ENCODE results near the gene MAP3K20.
"Not testable (repeated sequence)": the region's sequence is repeated elsewhere in the genome, so short reads cannot be mapped to it uniquely, and the experiment has no call there.

The MAP3K20 gene

DNA sequence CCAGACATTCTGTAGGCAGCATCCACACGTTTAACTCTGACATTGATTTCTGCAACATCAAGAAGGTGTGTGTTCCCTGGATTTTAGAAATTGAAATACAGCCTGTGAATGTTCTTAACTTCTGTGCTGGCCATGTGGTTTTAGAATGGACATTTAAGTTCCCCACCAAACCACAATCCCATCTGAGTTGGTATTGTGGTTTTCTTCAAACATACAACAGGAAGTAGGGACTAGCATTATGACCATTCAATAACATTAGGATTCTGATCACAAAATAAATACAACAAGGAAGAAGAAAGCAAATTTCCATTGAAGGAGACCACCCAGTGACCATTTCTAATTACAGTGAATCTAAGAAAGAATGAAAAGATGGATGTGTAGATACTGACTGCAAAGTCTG lies 51.2 kb downstream of the MAP3K20 start:
- DNase-seq (ENCODE audit: low read depth in 2 of 2): no peak

DNA sequence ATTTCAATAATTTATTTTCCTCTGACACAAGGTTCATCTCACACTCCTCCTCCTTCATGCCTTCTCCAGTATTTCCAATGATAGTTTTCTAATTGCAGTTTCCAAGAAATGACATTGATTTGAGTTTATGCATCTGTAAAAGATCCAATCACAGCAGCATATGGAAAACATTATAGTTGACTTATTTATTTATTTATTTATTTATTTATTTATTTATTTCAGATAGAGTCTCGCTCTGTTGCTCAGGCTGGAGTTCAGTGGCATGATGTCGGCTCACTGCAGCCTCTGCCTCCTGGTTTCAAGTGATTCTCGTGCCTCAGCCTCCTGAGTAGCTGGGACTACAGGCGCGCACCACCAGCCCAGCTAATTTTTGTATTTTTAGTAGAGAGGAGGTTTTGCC lies 52.5 kb downstream of the MAP3K20 start:
- DNase-seq (ENCODE audit: low read depth in 2 of 2): not testable (repeated sequence)

DNA sequence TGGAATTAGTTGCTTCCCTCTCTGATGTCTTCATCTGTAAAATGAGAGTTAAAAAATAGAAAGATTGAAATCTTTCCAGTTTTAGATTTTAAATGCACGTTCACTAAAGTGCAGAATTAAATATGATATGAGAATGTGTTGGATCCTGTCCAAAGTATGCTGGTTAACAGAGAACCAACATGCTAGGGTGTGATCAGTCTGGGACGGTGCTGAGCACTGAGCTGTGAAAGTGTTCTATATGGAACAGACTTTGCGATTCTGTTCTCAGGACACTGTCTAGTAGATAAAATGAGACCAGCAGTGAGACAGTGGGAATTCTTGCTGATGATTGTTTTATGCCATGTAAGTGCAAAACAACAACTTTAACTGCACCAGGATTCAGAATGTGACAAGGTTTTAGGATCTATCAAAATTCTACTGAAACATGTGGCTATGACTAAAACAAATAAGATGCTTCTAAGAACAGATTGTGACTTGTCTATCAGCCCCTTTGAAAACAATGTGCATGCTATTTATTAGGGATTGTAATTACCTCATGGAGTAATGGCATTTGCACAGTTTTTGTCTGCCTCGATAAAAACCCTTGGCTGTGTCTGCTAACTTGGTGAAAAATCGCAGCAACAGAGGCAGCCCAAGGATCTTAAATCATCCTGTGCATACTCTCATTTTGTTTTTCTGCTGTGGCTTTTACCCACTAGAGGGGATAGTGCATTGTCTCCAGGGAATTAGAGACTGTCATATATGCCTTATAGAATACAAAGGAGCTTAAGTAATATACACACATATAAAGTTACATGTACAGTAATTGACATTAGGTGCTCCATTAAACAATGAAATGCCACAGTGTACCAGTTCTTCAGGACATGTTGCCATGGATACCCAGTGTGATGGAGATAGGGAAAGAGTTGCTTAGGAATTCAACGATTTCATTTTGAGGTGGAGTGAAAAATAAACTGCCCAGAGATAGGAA lies 55.1 kb downstream of the MAP3K20 start:
- DNase-seq (ENCODE audit: low read depth in 2 of 2): no peak

DNA sequence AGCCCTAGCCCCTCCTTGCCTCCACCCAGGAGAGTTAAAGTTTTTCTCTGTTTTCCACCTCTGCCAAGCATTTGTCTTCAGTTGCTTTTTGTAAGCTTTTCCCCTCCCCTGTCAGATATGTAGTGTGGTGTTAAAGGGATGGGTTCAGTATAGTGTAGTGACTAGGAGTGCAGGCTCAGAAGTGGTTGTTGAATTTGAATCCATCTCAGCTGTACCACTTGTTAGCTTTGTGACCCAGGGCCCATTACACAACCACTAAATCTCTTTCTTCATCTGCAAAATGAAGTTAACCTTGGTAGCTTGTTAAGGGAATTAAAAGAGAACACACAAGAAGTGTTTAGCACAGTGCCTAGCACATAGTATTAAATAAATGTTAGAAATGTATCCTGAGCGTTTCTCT lies 56.9 kb downstream of the MAP3K20 start:
- no peak for DNase-seq (ENCODE audit: low read depth in 2 of 2)

DNA sequence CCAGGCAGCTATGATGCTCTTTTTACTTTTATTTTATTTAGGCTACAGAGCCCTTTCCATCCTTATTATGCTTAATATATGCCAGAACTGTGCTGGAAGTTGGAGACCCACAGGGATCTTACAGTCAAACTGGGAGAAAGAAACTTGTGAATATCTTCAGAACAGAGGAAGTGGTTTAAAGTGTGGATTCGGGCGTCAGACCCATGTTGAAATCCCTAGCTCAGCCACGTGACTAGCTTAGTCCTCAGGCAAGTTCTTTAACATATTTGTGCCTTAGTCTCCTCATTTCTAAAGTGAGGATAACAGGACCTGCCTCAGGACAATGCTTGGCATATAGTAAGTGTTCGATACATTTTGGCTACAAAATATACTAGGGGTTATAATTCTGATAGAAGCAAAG lies 59.1 kb downstream of the MAP3K20 start:
- no peak for DNase-seq (ENCODE audit: low read depth in 2 of 2)

DNA sequence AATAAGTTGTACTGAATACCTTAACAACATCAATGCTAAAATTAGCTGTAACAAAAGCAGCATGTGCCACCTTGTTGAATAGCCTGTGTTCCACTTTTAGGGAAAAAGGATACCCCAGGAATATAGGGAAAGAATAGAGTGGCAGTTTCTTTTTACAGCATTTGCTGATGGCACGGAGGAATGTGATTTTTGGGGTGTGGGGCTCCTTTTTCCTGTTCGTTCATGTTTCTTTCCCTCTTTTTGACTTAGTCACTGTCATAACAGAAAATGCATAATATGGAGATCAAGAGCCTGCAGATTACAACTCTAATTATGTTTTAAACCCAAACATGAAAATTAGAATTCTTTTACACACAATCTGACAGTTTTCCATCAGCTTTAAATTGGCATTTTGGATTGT lies 60.4 kb downstream of the MAP3K20 start:
- DNase-seq (ENCODE audit: low read depth in 2 of 2): no peak

DNA sequence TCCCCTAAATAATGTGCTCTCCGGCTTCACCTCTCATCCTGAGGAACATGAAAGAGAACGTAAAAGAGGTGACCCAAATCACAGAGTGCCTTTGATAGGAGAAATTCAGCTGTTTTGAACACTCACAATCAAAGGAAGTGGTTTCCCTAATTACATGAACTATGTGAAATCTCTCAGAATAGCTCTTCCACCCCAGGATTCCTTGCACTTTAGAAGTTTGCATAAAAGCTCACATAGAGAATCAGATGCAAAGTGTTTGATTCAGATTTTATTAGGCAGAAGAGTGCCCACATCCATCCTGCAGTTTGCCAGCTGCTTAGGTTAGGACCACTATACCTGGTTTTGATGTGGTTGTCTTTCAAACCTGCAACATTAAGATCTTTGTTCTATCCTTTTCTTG lies 61.0 kb downstream of the MAP3K20 start:
- no peak for DNase-seq (ENCODE audit: low read depth in 2 of 2)

DNA sequence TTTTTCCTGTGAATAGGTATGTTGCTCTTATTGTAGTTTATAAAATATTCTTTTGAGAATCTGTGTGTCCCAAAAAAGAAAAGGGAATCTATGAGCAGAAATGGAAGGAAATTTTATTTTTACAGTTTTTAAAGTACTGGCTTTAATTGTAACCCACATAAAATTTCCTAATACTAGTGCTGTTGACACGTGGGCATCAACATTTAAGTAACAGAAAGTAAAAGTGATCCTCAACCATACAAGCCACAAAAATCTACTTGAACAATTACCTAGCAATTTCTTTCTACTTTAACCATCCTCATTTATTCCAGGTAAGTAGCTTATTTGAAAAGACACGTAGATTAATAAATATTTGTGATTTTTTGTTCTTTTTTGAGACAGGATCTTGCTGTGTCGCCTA lies 62.0 kb downstream of the MAP3K20 start:
- no peak for DNase-seq (ENCODE audit: low read depth in 2 of 2)

DNA sequence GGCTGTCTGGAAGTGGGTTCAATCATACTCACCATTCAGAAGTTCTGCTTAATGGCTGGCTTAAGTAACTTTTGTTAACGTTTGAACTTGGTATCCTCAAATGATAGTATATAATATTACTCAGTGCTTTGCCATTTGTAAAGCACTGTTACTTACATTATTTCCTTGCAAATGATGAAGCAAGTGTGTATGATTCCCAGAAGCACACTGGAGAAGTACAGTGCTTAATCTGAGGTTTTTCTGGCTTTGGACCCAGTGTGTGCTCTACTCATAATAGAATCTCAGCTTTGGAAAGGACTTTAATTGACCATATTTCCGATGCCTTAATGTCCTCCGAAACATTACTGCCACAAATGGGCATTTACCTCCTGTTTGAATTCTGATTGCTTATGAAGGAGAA lies 63.3 kb downstream of the MAP3K20 start:
- no peak for DNase-seq (ENCODE audit: low read depth in 2 of 2)

DNA sequence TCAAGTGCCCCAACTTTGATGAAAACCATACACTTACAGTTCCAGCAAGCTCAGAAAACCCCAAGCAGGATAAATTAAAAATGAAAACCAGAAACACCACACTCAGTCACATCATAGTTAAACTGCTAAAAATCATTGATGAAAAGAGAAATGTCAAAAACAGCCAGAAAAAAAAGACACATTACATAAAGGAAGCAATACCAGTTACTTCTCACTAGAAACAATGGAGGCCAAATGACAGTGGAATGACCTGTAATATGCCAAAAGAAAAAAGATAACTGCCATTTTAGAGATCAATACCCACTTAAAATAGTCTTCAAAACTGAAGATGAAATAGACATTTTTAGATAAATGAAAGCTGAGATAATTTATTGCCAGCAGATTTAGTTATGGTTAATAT lies 66.0 kb downstream of the MAP3K20 start:
- DNase-seq (ENCODE audit: low read depth in 2 of 2): no peak

DNA sequence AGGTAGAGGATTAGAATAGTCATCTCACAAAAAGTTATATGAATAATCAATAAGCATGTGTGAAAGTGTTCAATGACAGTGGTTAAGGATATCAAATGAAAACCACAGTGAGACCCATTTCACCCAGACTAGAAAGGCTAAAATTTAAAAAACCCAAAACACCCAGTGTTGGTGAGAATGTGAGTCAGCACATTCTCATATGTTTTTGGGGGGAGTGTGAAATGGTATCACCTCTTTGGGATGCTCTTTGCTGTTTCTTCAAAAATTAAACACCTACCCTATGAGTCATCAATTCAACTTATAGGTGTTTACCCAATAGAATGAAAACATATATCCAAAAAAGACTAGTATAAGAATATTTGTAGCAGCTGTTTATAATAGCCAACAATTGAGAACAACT lies 69.8 kb downstream of the MAP3K20 start:
- DNase-seq (ENCODE audit: low read depth in 2 of 2): no peak

DNA sequence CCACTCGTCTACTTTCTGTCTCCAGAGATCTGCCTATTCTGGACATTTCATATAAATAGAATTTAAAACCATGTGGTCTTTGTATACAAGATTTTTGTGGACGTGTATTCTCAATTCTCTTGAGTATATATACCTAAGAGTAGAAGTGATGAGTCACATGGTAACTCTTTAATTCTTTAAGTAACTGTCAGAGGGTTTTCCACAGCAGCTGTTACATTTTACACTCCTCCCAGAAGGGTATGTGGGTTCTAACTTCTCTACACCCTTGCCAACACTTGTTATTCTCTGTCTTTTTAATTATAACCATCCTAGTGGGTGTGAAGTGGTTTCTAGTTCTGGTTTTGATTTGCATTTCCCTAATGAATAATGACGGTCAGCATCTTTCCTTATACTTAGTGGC lies 70.9 kb downstream of the MAP3K20 start:
- no peak for DNase-seq (ENCODE audit: low read depth in 2 of 2)

DNA sequence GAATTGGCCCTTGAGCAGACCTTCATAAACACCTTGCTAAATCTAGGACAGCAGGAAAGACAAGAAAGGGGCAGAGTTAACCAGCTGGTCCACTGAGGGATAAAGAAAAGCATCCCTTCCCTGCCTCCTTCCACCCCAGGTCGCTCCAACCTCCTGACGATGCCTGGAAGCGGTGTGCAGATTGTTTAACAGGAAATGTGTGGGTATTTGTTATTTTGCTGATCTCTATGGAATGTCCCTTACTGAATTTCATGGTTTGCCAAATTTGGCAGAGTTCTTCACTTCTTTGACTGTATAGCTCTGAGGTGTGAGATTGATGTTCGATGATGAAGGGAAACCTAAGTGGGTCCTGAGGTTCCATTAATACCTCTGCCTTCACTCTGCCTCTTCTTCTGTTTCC lies 72.9 kb downstream of the MAP3K20 start:
- DNase-seq (ENCODE audit: low read depth in 2 of 2): no peak

DNA sequence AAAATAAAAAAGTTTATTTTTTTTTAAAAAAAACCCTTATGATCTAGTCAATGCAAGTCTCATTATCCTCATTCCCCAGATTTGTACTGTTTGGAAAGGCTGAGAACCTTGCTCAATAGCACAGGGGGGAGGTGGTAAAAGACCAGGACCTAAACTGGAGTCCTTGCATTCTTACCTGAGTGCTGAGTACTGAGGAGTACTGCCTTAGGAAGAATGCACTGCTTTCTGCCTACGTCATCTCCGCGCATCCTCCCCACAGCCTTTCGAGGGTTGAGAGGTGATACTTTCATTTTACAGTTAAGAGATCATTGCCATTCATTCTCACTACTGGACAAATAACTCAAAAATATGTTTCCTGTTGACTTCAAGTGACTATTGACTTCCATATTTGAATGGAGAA lies 73.8 kb downstream of the MAP3K20 start:
- peak; percentile 26 for DNase-seq (ENCODE audit: low read depth in 2 of 2)

DNA sequence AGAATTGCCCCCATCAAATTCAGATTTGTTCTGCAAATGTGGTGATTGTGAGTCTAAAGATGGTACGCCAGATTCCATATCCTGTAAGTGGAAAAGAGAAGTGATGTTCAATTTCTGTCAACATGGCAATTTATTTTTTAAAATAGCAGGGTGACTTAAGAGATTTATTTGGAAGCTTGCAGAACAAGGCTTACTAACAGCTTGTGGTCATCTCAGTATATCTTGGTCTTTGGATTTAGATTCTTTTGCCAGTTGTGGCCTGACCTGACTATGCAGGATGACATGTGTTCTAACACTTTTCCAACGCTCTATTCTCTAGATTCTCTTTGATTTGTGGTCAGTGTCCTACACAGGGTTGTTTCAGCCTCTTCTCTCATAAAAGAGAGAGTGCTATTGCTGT lies 74.4 kb downstream of the MAP3K20 start:
- no peak for DNase-seq (ENCODE audit: low read depth in 2 of 2)

DNA sequence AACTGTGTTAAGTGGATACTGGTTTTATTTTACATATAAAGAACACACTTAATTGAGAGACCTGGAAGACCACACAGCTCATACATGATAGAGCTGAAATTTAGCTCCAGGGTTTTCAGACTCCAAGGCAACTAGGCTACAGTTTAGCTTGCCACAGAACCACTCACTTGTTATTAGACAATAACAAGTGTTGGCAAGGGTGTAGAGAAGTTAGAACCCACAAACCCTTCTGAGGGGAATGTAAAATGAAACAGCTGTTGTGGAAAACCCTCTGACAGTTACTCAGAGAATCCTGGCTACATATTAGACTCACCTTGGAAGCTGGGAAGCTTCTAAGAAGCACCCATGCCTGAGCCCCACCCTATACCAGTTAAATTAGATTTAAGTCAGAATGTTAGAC lies 75.3 kb downstream of the MAP3K20 start:
- no peak for DNase-seq (ENCODE audit: low read depth in 2 of 2)

DNA sequence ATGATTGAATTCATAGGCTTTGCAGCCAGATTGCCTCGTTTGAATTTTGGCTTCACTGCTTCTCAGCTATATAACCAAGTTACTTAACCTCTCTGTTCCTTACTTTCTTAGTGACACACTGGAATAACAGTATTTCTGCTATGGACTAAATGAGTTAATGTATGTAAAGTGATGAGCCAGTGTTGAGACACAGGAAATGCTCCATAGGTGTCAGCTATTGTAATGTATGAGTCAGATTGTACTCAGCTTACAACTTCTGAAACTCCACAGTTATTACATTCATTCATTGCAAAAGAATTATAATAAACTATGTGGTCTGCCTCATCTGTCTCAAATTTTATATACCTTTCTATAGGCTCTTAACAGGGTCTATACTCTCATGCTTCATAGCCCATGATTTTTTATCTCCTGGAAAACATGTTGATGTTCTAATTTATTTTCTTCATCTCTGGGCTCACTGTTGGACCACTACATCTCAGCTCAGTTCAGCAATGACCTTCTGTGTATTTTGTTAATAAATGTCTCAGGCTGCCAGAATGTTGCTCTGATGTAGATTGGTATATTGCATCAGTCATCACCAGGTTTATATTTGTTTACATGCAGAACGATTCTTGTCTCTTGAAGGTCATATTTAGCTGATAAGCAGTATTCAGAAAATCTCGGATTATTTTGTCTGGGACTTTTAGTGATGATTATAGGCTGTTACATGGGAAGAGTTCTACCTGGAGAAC lies 76.2 kb downstream of the MAP3K20 start:
- no peak for DNase-seq (ENCODE audit: low read depth in 2 of 2)

DNA sequence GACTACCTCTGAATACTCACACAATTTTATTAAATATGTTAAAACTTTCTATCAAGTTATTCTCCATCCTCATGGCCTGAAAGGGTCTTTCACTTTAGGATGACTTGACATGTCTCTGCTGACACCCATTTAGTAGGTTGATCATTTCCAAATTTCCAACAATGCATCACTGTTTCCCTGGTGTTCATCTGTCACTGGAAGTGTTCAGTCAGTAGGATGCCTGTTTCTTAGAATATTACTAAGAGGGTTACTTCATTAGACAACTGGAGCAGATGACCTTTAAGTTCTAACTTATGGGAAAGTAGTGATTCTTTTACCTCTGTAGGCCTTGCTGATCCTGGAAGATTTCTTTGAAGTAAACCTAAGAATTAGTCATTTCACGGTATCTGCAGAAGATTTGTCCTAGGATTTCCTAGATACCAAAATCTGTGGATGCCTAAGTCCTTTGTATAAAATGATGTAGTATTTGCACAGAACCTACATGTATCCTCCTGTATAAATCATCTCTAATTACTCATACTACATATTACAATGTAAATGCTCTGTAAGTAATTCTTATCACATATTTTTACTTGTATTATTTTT lies 77.7 kb downstream of the MAP3K20 start:
- DNase-seq (ENCODE audit: low read depth in 2 of 2): no peak

DNA sequence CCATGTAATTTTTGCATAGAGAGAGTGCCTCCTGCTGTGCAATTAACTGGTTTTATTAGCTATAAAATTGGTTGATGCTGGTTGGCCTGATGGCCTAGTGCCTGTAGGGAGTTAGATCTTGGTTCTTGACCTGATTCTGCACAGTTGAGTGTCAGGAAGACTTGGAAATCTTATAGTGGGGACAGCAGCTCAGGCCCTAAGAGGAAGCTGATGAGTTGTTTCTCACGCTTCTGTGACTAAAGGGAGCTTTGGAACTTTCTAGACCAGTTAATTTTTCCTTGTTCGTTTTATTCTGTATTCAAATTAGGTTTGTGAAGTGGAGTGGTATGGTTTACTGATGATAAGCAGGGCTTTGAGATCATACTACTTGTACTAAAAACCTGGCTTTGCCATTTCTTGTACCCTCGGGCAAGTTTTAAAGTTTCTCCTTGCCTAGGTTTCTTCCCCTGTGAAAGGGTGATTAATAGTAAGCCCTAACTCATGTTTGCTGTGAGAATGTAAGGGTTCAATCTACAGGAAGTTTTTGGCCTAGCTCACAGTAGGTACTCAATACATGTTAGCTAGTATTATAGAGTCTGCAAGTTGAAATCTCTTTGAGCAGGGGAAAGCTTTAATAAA lies 82.1 kb downstream of the MAP3K20 start:
- DNase-seq (ENCODE audit: low read depth in 2 of 2): no peak

DNA sequence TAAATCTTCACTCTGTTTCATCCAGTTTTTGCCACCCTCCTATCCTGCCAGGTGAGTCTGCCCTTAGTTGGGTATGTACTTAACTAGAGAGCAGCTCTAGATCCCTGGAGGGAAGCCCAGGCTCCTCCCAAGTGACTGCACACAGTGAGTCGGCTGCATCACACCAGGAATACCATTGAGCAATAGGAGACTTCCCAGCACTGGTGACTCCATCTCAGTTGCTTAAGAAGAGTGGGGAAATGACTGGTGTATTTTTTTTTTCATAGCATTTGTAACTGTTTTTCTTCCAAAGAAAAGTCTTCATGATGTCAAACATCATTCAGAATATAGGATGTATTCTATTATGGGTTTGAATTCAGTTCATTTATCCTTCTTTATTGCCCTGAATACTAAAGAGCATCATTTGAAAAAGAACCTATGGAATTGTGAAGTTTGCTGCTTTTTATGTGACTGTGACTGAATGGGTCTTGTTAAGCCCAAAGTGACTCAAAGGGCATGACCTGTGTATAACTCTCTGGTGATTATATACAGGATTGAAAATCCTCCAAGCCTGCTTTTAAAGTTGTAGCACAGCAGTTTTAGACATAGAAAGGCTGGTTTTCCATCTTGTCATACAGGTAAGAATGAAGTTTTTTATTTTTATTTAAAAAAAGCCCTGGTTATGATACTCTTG lies 84.3 kb downstream of the MAP3K20 start:
- DNase-seq (ENCODE audit: low read depth in 2 of 2): no peak

DNA sequence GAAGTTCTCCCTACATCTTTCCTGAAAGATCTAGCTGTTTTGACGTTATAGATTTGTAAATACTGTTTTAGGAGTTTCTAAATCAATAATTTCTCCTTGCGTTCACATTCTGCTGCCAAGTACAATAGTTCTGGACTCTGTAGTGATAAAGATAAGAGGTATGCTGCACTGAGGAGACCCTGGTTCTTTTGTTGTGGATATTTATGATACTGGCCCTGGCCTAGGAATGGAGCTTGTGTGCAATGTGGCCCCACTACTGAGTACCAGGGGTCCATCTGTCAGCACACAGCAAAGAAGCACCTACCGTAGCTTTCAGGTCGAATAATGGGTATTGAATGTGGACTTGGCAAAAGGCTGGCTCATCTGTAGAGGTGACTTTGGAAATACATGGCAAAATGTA lies 85.0 kb downstream of the MAP3K20 start:
- DNase-seq (ENCODE audit: low read depth in 2 of 2): no peak

DNA sequence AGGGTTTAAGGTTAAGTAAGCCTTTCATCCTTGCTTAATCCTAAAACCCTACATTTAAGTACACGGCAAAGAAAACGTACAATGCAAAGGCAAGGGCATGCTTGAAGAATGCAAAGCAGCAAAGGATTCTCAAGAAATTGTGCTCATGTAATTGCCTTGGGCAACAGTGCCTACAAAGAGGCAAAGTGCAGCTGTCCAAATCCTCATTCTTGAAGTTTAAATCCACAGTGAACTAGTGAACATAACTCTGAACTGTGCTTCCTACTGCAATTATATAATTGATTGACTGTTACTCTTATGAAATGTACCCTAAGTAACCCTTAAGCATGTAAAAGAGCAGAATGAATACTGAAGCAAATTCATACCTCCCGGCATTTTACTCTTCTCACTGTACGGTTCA lies 85.4 kb downstream of the MAP3K20 start:
- no peak for DNase-seq (ENCODE audit: low read depth in 2 of 2)
